GM21576 (cell line): ENCODE measurements around the gene SELENOW.
"Not testable (repeated sequence)": the region's sequence is repeated elsewhere in the genome, so short reads cannot be mapped to it uniquely, and the experiment has no call there.

Source experiments
- ATAC-seq: cut with Tn5 transposase; IDR thresholded peaks from one replicate; pipeline ENCODE4 v1.9.1; 2021; ENCODE audit warnings: mild to moderate bottlenecking, moderate library complexity; ENCODE audit not compliant: unreplicated experiment

SELENOW gene

GRCh38 chr19:47778049-47778953 is at the start of gene SELENOW:
Gene SELENOW, plus strand, starts transcription at chr19:47778703. Its CDS starts 83 bp downstream, at chr19:47778786.
- ATAC-seq, result peak; percentile 76

- no peak for ATAC-seq
Observed at GRCh38 chr19:47729468-47729798, 49.1 kb upstream of the SELENOW start.

- ATAC-seq, result no peak
Observed at GRCh38 chr19:47729799-47730520, 48.5 kb upstream of the SELENOW start.

- ATAC-seq, result no peak
Observed at GRCh38 chr19:47730521-47730889, 48.0 kb upstream of the SELENOW start.

- ATAC-seq, result no peak
Observed at GRCh38 chr19:47730910-47731309, 47.6 kb upstream of the SELENOW start.

- ATAC-seq, result no peak
Observed at GRCh38 chr19:47735131-47735530, 43.4 kb upstream of the SELENOW start.

GRCh38 chr19:47740866-47741519 is 37.5 kb upstream of the SELENOW start:
- ATAC-seq, result no peak

GRCh38 chr19:47741544-47742140 is 36.9 kb upstream of the SELENOW start:
- no peak for ATAC-seq

- no peak for ATAC-seq
Observed at GRCh38 chr19:47742634-47743033, 35.9 kb upstream of the SELENOW start.

GRCh38 chr19:47745010-47745901 is 33.2 kb upstream of the SELENOW start, which contains the start of gene NOP53:
Gene NOP53, plus strand, starts transcription at chr19:47745546. Its CDS starts 14 bp downstream, at chr19:47745560.
- ATAC-seq, result peak; percentile 61

- not testable (repeated sequence) for ATAC-seq
Observed at GRCh38 chr19:47746129-47746528, 32.4 kb upstream of the SELENOW start.

GRCh38 chr19:47749326-47749725 is 29.2 kb upstream of the SELENOW start:
- no peak for ATAC-seq

GRCh38 chr19:47750752-47751151 is 27.8 kb upstream of the SELENOW start:
- no peak for ATAC-seq

GRCh38 chr19:47752440-47753211 is 25.9 kb upstream of the SELENOW start:
- no peak for ATAC-seq

GRCh38 chr19:47754206-47755064 is 24.1 kb upstream of the SELENOW start:
- no peak for ATAC-seq

- ATAC-seq, result no peak
Observed at GRCh38 chr19:47755065-47755761, 23.3 kb upstream of the SELENOW start.

GRCh38 chr19:47755762-47756626 is 22.5 kb upstream of the SELENOW start:
- no peak for ATAC-seq
